NOMO-1 treated with DMSO at 0.1 percent for 48 hours (cell line): Measurements from ENCODE around the gene MTTP.
"Not testable (repeated sequence)": the region's sequence is repeated elsewhere in the genome, so short reads cannot be mapped to it uniquely, and the experiment has no call there.

Experiments
- DNase-seq: peaks from one replicate; lab custom pipeline; 2025; ENCODE audit not compliant: unreplicated experiment; lab: John Stamatoyannopoulos, UW

The MTTP gene

DNA sequence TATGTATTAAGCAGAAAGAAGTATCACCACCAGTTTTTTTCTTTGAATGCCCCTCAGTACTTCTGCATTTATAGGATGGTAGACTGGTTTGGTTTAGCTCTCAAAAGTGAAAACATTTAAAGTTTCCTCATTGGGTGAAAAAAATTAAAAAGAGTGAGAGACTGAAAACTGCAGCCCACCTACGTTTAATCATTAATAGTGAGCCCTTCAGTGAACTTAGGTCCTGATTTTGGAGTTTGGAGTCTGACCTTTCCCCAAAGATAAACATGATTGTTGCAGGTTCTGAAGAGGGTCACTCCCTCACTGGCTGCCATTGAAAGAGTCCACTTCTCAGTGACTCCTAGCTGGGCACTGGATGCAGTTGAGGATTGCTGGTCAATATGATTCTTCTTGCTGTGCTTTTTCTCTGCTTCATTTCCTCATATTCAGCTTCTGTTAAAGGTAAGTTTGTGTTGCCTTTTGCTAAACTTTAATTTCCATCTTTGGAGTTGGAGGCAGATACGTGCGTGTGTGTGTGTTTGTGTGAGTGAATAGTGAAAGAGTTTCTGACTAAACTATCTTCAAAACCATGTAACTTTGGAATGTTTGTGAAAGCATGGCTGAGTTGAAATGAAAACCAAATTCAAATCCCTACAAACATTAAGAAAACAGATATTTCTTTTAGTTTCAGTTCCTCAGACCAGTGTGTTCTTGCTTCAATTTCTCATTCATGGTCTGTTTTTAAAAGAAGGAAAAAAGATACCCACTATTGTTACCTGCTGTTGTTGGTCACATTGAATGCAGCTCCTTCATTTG, at the start of gene MTTP:
Gene MTTP, plus strand, starts transcription at position 295 of the 795 bp plus-strand sequence. Its CDS starts 86 bp downstream, at position 381.
- DNase-seq = peak; percentile 48

DNA sequence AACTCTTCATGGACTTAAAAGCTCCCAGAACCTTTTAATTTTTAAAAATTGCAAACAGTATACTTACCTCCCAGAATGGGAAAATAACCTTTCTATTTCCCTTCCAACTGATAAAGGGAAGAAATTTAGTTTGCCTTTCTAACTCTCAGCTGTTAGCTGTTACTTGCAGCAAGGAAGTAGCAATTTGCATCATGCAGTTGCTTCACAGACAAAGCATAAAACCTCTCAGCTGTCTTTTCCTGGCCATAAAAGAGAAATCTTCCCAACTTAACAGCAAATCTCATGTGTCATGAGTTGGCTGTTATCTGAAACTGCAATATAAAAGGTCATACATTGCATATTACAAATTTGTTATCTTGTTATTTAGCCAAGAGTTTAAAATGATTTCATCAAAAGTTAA, 45.4 kb upstream of the MTTP start:
- no peak for DNase-seq

DNA sequence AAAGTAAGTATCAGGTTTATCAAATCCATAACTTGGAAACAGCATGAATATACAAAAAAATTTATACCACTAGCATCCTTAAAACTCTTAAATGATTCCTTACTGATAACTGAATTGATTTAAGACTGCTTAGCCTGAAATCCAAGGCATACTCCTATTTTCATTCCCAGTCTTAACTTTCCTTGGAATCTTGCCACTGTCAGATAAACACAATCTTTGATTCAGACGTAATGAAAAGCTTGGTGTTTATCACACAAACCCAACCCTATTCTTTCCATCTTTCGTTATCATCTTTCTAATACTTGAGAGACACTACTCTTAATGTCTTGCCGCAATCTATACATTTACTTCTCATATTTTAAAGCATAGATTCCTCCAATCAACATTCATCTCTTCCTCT, 44.7 kb upstream of the MTTP start:
- no peak for DNase-seq

DNA sequence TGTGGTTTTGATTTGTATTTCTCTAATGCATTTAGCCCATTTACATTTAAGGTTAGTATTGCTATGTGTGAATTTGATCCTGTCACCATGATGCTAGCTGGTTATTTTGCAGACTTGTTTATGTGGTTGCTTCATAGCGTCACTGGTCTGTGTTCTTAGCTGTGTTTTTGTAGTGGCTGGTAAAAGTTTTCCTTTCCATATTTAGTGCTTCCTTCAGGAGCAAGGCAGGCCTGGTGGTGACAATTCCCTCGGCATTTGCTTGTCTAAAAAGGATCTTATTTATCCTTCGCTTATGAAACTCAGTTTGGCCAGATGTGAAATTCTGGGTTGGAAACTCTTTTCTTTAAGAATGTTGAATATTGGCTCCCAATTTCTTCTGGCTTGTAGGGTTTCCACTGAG, 39.9 kb upstream of the MTTP start:
- DNase-seq = not testable (repeated sequence)

DNA sequence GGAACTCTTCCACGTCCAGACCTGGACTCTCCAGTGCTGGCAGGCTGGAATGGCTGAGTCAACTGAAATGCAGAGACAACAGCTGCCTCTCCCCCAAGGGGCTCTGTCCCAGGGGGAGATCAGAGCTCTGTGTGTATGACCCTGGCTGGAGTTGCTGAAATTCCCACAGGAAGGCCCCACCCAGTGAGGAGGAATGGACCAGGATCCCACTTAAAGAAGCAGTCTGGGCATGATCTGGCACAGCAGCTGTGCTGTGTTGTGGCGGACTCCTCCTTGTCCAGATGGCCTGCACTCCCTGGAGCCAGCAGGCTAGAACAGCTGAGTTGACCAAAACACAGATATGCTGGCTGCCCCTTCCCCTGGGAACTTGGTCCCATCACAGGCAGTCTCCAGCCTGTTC, 38.4 kb upstream of the MTTP start:
- no peak for DNase-seq

DNA sequence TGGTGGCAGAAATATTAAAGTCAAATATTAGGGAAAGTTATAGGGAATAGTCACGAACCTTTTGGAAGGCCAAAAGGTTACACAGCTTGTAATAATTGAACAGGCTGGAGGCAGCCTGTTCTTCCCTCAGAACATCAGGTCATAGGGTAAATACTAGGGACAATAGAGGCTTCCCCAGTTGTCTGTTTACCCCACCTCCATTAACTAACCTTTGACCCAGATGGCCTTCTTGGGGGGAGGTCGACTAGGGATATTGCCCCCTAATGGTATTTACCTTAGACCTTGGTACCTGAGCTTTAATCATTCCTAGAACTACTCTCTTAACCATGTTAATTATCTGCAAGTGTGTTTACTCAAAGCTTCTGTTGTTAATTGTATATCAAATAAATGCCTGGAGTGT, 37.8 kb upstream of the MTTP start:
- no peak for DNase-seq

DNA sequence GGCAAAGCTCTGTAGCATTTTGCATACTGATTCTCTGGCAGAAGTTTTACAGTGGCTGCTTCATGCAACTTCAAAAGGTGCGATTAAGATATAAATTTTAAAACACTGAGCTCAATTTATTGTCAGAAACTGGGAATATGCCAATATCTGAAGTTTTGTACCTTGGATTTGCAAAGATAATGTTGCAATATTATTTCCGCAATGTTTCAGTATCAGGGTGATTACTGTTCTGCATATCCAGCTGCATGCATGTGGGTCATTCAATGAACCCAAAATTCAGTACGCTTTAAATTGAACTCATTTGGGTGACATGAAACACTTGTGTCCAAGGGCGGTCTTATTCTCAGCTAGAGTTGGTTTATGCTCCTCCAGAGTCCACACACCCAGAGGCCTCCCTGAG, 37.0 kb upstream of the MTTP start:
- no peak for DNase-seq

DNA sequence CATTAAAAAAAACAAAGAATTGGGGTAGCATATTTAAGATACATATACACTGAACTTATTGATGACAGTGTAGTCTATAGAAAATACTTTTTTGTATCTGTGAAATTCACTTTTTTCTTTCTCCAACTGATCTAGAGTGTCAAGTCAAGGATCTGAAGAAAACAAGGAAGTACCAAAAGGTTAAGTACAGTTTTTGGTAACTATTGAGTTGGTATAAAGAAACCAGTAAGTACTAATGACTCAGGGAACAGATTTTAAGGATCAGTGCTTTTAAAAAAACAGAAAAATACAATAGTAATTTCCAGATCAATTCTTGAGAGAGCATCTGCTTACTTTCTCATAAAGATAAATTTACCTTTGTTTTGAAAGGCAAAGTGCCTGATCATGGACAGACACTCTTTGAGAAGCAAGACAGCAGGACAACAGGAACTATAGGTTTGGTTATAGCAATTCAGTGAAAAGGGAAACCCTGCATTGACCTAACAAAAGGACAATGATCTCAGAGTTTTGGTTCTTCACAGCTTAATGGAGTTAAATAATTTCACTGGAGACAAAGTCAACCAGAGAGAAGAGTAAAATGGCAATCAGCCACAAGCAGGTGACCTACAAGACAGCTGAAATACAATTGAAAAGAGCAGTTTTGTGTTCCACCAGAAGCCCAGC, 34.2 kb upstream of the MTTP start:
- no peak for DNase-seq

DNA sequence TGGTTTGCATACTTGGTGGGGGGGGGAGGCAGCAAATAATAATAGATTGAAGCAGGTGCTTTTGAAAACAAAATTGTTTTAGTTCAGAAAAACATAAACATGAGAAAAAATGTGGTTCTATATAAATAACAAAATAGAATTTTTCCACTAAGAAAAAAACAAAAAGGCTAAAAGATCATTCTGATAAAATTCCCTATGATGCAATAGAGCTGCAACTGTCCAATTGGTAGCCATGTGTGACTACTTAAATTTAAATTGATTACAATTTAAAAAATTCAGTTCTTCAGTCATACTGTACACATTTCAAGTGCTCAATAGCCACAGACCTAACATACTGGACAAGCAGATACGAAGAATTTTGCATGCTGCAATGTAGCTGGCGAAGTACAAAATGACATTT, 21.8 kb upstream of the MTTP start:
- no peak for DNase-seq

DNA sequence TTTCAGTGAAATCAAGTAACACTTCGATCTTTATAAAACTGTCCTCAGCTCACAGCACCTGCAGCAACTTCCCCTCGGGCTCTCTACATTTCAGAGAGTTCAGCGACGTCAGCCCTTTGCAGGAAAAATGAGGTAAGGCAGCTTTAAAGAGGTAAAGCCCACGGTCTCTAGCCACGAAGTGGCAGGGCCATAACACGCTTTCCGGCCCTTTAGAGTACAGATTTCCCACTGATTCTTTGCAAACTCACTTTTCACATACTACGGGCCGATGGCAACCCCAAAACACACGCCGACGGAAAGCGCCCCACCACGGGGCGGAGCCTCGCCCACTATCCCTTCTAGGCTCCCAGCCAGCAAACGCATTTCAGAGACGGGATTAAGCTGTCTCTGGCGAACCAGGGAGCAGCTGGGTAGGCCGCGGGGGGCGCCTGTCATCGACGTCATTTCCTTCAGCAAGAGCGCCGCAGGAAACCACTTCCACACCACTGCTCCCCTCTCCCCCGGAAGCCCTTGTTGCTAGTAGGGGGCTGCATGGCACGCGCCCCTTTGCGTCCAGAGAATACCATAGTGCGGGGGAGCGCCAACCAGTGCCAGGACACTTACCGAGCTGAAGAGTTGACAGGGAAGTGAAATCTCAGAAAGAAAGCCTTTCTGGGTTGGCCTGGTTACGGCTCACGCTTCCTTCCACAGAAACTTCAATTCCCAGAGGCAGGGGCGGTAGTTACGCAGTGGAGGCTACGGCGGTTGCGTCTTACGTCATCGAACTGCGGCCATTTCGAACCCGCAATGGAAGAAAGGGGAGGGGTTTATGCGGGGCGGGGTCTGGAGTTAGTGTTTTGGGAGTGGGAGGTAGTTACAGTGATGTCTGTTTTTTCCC, 11.1 kb upstream of the MTTP start, which contains the start of gene TRMT10A:
Gene TRMT10A, minus strand, starts transcription at position 730 of the 877 bp plus-strand sequence. CDS start 4,701 bp downstream, outside the sequence.
- DNase-seq = peak; percentile 97

DNA sequence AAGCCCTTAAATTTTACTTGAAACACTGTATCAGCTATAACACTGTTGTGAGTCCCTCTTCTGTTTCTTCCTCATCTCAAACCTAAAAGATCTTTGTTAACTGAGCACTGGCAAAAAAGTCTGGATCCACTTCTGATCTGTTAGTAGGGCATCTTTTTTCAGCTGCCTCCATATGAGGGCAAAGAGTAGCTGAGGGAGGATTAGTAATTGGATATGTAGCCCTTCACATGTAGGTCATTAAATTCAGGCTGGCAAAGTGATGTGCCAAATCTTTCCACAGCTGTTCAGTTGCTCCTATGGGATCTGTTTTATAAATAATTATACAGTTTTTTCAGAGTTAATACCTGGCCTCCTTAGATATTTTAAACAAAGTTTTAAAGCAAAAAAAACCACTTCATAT, 9.7 kb upstream of the MTTP start:
- no peak for DNase-seq

DNA sequence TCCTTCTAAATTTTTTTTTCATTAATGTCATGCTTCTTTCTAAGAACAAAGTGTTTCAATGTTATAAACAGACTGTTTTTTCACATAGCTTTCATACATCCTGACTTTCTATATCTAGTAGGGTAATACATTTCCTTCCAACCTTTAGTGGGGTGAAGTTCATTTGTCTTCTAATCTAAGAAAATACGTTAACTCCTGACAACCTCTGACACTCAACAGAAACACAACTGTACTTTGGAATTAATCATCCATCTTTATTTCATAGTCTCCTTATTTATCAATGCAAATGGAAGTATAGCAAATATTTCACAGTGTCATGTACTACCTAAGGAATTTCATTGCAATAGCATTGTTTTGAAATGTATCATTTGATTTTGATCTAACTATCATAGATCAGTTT, 2.7 kb upstream of the MTTP start:
- DNase-seq = no peak

DNA sequence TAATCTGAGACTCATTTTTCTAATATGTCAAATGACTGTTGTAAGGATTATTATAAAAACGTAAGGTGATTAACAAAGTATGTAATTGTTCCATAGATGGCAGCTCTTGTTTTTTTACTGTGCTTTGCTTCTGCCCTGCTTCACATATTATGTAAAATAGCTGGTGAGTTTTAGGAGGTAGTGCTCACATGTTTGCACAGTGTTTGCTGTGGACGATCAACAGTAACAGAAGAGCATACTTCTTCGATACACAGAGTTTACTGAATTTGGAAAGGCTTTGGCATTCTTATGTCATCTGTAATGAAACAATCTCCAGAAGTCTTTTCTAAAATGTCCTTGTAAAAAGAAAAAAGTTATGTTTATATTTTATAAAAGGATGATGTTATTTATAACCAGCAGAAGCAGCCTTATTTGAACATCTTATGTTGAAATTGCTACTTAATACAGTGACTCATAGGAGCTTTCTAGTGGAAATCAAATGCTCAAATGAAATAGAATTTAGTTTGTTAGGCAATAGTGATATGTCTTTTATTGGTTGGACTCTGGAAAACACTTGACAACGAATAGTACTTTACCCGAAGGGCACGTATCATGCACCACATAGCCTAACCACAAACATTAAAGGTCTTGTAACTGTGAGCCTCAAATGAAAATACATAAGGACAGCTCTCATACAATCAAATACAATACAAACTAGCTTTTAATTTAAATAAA, 1.9 kb upstream of the MTTP start:
- DNase-seq = no peak

DNA sequence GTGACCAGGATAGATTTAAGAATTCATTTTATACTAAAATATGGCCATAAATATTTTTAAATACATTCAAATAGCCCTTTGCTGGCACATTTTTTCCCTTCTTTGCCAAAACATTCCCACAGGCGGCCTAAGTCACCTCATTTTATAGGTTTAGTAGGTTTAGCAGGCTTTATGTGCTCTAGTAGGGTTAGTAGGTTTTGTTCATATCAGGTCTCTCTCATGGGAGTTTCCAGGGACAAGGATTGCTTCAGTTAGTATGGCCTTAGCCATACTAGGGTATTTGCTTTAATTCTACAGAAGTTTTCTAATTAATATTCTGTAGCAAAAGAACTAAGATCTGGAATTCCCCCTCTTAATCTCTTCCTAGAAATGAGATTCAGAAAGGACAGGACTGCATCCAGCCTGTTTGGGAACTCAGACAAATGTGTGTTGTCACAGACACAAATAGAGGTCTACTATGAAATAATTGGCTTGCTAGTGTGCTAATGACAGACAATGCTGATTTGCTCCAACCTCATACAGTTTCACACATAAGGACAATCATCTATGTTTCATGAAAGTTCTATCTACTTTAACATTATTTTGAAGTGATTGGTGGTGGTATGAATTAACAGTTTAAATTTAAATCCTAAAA, 772 bp upstream of the MTTP start:
- DNase-seq = no peak

DNA sequence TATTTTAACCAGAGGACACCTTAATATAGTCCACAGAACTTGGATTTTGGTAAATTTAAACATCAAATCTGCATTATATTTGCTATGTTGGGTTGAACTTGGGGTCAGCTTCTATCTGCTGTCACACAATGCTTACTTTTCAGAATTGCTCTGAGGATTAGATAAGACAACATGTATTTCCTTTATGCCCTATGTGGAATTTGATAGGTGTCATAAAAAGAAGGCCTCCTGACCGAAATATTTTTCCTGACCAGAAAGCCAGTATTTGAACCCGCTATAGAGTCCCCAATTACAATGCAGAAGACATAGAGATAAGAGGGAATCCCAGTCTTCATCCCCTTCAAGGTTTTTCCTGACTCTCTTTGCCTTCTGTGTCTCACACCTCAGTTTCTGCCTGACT, 4.1 kb downstream of the MTTP start:
- no peak for DNase-seq

DNA sequence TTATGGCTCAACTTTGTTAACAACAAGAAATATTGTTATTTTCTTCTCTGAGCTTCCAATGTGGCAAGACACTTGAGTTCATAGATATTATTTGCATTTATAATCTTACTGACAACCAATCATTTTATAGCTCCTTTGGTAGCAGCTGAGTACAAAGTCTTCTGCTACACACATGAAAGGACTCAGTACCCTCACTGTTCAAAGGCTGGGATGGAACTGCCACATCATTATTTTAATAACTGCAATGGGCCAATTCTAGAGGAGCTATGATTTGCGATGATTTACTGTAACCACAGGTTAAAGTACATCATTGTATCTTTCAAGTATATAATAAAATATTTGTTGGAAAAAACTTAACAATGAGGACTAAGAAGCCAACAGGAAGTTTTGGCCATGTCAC, 10.9 kb downstream of the MTTP start:
- DNase-seq = no peak

DNA sequence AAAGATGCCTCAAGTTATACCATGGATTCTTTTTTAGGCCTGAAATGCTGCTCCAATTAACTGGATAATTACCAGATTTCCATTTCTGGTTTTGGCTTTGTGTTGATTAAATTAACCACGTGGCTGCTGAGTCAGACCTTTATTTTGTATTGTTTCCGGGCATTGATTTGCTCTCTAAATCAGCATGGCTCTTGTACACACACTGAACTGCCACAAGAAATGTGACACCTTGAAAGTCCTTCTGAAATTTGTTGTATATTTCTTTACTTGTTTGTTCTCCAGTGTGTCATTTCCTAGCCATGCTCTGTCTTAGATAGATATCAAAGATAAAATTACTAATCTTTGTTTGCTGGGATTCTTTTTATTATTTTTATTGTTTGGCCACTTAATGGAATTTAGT, 11.7 kb downstream of the MTTP start:
- no peak for DNase-seq

DNA sequence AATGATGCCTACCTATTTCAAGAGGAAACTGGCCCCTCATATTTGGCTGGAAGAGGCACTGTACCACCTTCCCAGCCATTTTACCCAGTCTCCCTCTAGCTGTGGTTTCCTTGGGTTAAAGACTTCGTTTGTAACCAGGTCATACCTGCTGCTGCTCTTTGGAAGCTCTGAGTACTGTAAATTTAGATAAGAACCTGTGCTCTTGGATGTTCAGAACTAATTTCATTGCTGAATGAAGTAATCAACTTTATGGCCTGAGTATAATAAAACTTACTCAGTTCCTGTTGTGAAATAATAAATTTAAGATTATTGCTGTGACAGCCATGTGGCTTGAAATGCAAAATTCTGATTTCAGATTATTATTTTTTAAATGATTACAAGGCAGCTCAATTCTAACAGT, 12.2 kb downstream of the MTTP start:
- DNase-seq = no peak

DNA sequence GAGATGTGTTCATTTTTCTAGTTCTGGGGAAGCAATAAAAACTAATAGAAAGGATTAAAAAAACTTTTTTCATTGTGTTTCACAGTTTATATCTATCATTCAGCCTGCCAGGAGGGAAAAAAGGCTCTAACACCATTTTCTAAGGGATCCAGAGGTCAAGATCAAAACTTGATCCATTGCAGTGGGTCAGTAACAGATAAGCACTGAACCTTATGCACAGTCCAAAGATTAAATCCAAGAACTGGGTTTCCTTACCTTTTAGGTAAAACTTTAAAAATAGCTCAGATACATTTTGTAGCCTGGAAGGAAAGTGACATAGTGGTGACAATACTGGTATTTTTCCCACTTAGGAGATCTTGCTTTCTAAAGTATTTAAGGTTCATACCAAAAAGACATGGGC, 12.7 kb downstream of the MTTP start:
- DNase-seq = no peak

DNA sequence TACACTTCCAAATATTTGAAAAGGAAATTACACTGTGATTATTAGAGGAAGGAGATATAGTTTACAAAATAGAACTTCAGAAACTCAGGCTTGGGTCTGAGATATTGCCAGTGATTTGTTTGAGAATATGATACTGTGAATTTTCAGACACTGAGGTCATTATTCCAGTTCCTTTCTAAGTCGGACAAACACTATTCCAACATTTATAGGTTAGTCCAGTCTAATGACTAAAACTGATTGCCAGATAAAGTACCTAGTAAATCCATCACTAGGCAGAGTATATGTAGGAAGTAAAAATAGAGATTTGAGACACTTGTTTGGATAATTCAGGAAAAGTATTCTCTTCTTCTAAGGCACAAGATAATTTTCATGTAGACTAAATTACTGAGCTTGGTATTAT, 13.2 kb downstream of the MTTP start:
- no peak for DNase-seq

DNA sequence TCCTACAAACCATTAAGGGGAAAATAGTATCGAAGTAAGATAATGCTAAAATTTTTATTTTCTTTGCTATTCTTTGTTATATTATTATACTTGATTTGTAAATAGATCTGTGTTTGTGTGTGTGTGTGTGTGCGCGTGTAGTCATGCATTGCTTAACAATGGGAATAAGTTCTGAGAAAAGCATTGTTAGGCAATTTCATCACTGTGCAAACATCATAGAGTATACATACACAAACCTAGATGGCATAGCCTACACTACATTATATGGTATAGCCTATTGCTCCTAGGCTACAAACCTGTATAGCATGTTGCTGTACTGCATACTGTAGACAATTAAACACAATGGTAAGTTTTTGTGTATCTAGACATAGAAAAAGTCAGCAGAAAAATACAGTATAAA, 17.1 kb downstream of the MTTP start:
- no peak for DNase-seq
